H9 (cell line): ENCODE results near the gene BEGAIN. TPM values are rescaled to one million over a fixed set of nuclear protein-coding genes. Genes with fewer than 3 reads are reported as not detected.

Experiments used
- DNase-seq: peaks from one replicate; pipeline ENCODE4 v3.0.0-alpha.2; 2017
- H2AFZ ChIP-seq: one replicate; pipeline ENCODE4 v1.6.1; 2013; ENCODE audit warnings: mild to moderate bottlenecking, low read length, control low read depth, moderate library complexity
- H2AK5ac ChIP-seq: 2 replicates; pipeline ENCODE4 v1.6.1; 2013; ENCODE audit warnings: low read length, control low read depth, mixed read lengths; ENCODE audit not compliant: insufficient read length
- H2BK120ac ChIP-seq: one replicate; pipeline ENCODE4 v1.6.1; 2013; ENCODE audit warnings: low read depth, mild to moderate bottlenecking, low read length, control low read depth, inconsistent platforms; ENCODE audit not compliant: poor library complexity, severe bottlenecking
- H2BK12ac ChIP-seq: 2 replicates; pipeline ENCODE4 v1.6.1; 2013; ENCODE audit warnings: low read length, control low read depth, mixed read lengths, low read depth; ENCODE audit not compliant: insufficient read length
- H2BK15ac ChIP-seq: 2 replicates; pipeline ENCODE4 v1.6.1; 2013; ENCODE audit warnings: low read depth, low read length, control low read depth
- H2BK20ac ChIP-seq: one replicate; pipeline ENCODE4 v1.6.1; 2013; ENCODE audit warnings: low read depth, mild to moderate bottlenecking, low read length, control low read depth, inconsistent platforms; ENCODE audit not compliant: poor library complexity, severe bottlenecking
- H2BK5ac ChIP-seq: 2 replicates; pipeline ENCODE4 v1.6.1; 2013; ENCODE audit warnings: low read length, control low read depth, mixed read lengths; ENCODE audit not compliant: insufficient read length
- H3K14ac ChIP-seq: 2 replicates; pipeline ENCODE4 v1.6.1; 2013; ENCODE audit warnings: low read length, control low read depth; ENCODE audit not compliant: insufficient read depth
- H3K18ac ChIP-seq: 2 replicates; pipeline ENCODE4 v1.6.1; 2013; ENCODE audit warnings: low read depth, mild to moderate bottlenecking, mixed read lengths, low read length, control low read depth; ENCODE audit not compliant: insufficient read length
- H3K23ac ChIP-seq: 2 replicates; pipeline ENCODE4 v1.6.1; 2013; ENCODE audit warnings: low read length, control low read depth, mixed read lengths, low read depth; ENCODE audit not compliant: insufficient read length
- H3K23me2 ChIP-seq: 2 replicates; pipeline ENCODE4 v1.6.1; 2013; ENCODE audit warnings: low read depth, mild to moderate bottlenecking, mixed read lengths, low read length, control low read depth; ENCODE audit not compliant: insufficient read length, poor library complexity, severe bottlenecking
- H3K27ac ChIP-seq: 2 replicates; pipeline ENCODE4 v1.5.1; 2013; ENCODE audit warnings: low read length, control low read depth, mixed read lengths, low read depth; ENCODE audit not compliant: insufficient read length
- H3K27me3 ChIP-seq: 2 replicates; pipeline ENCODE4 v1.6.1; 2013; ENCODE audit warnings: low read length, control low read depth, inconsistent platforms; ENCODE audit not compliant: insufficient read depth
- H3K4ac ChIP-seq: 2 replicates; pipeline ENCODE4 v1.6.1; 2013; ENCODE audit warnings: low read depth, mild to moderate bottlenecking, control low read depth, inconsistent platforms, low read length, moderate library complexity
- H3K4me1 ChIP-seq: 2 replicates; pipeline ENCODE4 v1.6.1; 2013; ENCODE audit warnings: low read length, control low read depth, inconsistent platforms; ENCODE audit not compliant: insufficient read depth
- H3K4me2 ChIP-seq: 2 replicates; pipeline ENCODE4 v1.6.1; 2013; ENCODE audit warnings: low read length, control low read depth, mixed read lengths; ENCODE audit not compliant: insufficient read length, insufficient read depth
- H3K56ac ChIP-seq: 2 replicates; pipeline ENCODE4 v1.6.1; 2013; ENCODE audit warnings: low read depth, mild to moderate bottlenecking, mixed read lengths, low read length, control low read depth; ENCODE audit not compliant: insufficient read length
- H3K79me1 ChIP-seq: 2 replicates; pipeline ENCODE4 v1.6.1; 2013; ENCODE audit warnings: low read depth, mild to moderate bottlenecking, moderate library complexity, low read length, control low read depth, inconsistent platforms; ENCODE audit not compliant: insufficient read depth, poor library complexity, severe bottlenecking
- H3K79me2 ChIP-seq: 2 replicates; pipeline ENCODE4 v1.6.1; 2013; ENCODE audit warnings: low read length, control low read depth, inconsistent platforms; ENCODE audit not compliant: insufficient read depth
- H3K9ac ChIP-seq: 2 replicates; pipeline ENCODE4 v1.6.1; 2013; ENCODE audit warnings: low read length, control low read depth, mixed read lengths; ENCODE audit not compliant: insufficient read length; ENCODE audit errors: extremely low read depth
- H3K9me3 ChIP-seq: one replicate; pipeline ENCODE4 v1.6.1; 2013; ENCODE audit warnings: low read depth, low read length, inconsistent platforms; ENCODE audit not compliant: control insufficient read depth
- H3T11ph ChIP-seq: one replicate; pipeline ENCODE4 v1.6.1; 2013; ENCODE audit warnings: mild to moderate bottlenecking, low read length, control low read depth, inconsistent platforms
- H4K20me1 ChIP-seq: one replicate; pipeline ENCODE4 v1.6.1; 2013; ENCODE audit not compliant: control insufficient read depth, insufficient read length, insufficient read depth
- H4K5ac ChIP-seq: 2 replicates; pipeline ENCODE4 v1.6.1; 2013; ENCODE audit warnings: low read depth, mild to moderate bottlenecking, mixed read lengths, low read length, control low read depth; ENCODE audit not compliant: insufficient read length
- H4K8ac ChIP-seq: replicated peaks from 2 replicates; pipeline ENCODE4 v1.6.1; 2013; ENCODE audit warnings: low read length, control low read depth, mixed read lengths, low read depth; ENCODE audit not compliant: insufficient read length
- H4K91ac ChIP-seq: 2 replicates; pipeline ENCODE4 v1.6.1; 2013; ENCODE audit warnings: low read depth, mild to moderate bottlenecking, moderate library complexity, mixed read lengths, low read length, control low read depth; ENCODE audit not compliant: insufficient read length
- H3K27ac Mint-ChIP-seq, 3 experiments: 2 replicates in 2 of 3; 3 replicates in 1 of 3; pipeline ENCODE4 v1.8.0; 2020 to 2021; ENCODE audit warnings: mixed read lengths in 3 of 3, mild to moderate bottlenecking in 1 of 3, moderate library complexity in 1 of 3
- H3K27me3 Mint-ChIP-seq: 2 replicates; pipeline ENCODE4 v1.8.0; 2021; ENCODE audit warnings: low read depth, mild to moderate bottlenecking, moderate library complexity, mixed read lengths
- H3K36me3 Mint-ChIP-seq, 3 experiments: 2 replicates in 2 of 3; 3 replicates in 1 of 3; pipeline ENCODE4 v1.8.0; 2020 to 2021; ENCODE audit warnings: low read depth in 3 of 3, mixed read lengths in 3 of 3; ENCODE audit not compliant: insufficient read depth in 1 of 3
- H3K4me1 Mint-ChIP-seq, 2 experiments: 2 replicates each; pipeline ENCODE4 v1.8.0; 2020; ENCODE audit warnings: mixed read lengths in 2 of 2
- H3K4me3 Mint-ChIP-seq, 2 experiments: 2 replicates in 1 of 2; 3 replicates in 1 of 2; pipeline ENCODE4 v1.8.0; 2020 to 2021; ENCODE audit warnings: mild to moderate bottlenecking in 2 of 2, mixed read lengths in 2 of 2, moderate library complexity in 1 of 2
- H3K9me3 Mint-ChIP-seq, 2 experiments: 2 replicates in 1 of 2; 3 replicates in 1 of 2; pipeline ENCODE4 v1.8.0; 2020; ENCODE audit warnings: mild to moderate bottlenecking in 2 of 2, mixed read lengths in 2 of 2, moderate library complexity in 1 of 2
- CTCF ChIP-seq: fragments of 200-600 bp; sonication (generic); conservative IDR thresholded peaks from 3 replicates; pipeline ENCODE4 v1.8.0; 2021; ENCODE audit warnings: antibody characterized with exemption, mild to moderate bottlenecking
- WGBS: extraction: QIAGEN DNeasy Blood & Tissue Kit; methylation state at CpG from one replicate; pipeline ENCODE4 v1.1.7; 2013; ENCODE audit warnings: missing lambda C conversion rate, low lambda C conversion rate, mixed read lengths; ENCODE audit not compliant: insufficient read length; ENCODE audit errors: extremely low coverage; 5-methylcytosine and 5-hydroxymethylcytosine counted together
- total RNA-seq: library from RNA; stranded (reverse); gene quantifications from 2 replicates; pipeline ENCODE4 v1.2.1, GENCODE V29; 2021

The BEGAIN gene
- total RNA-seq, 1 experiment from 2014 or later: 2.6 TPM

GRCh38 chr14:100568164-100568997 is 18.8 kb downstream of the BEGAIN start:
- Histone ChIP-seq H3K23me2 (peaks cover 8% of the 10 kb centered on the region), H3T11ph (no peak overlapping the region), H3K79me2 (no peaks in the 10 kb centered on the region), H3K27me3 (peaks cover 15% of the 10 kb centered on the region), H3K14ac (no peak overlapping the region), H3K4me2 (peak overlapping the region; percentile 71), H3K18ac (no peak overlapping the region), H3K27ac (no peak overlapping the region), H4K20me1 (no peaks in the 10 kb centered on the region), H4K8ac (no peak overlapping the region), H3K9ac (no peak overlapping the region), H2BK15ac (no peak overlapping the region), H3K56ac (no peak overlapping the region), H2BK5ac (no peak overlapping the region), H3K79me1 (no peaks in the 10 kb centered on the region), H2BK120ac (no peak overlapping the region), H2BK12ac (no peak overlapping the region), H2AFZ (no peak overlapping the region), H3K9me3 (no peaks in the 10 kb centered on the region), H3K4ac (no peak overlapping the region), H4K5ac (no peak overlapping the region), H3K23ac (no peak overlapping the region), H4K91ac (no peak overlapping the region), H2BK20ac (no peak overlapping the region), H3K4me1 (peaks cover 2% of the 10 kb centered on the region; the same call in 1 of the 2 replicates), H2AK5ac (no peak overlapping the region)
- Mint-ChIP-seq H3K4me3 (peak overlapping the region; percentile 52 to 76), H3K9me3 (no peaks in the 10 kb centered on the region), H3K4me1 (peaks cover 11 to 31% of the 10 kb centered on the region in 2 experiments), H3K27ac (no peak overlapping the region), H3K27me3 (peaks cover 77% of the 10 kb centered on the region), H3K36me3 (no peaks in the 10 kb centered on the region; a peak in 1 of 7 replicates)
- WGBS: no CpG with 5 or more reads among the region's 100 CpGs
- no peak for TF ChIP-seq CTCF
- no peak for DNase-seq
